Measurements from ENCODE around the gene ATRX.
"Not testable (repeated sequence)": the region's sequence is repeated elsewhere in the genome, so short reads cannot be mapped to it uniquely, and the experiment has no call there.

Gene ATRX

DNA sequence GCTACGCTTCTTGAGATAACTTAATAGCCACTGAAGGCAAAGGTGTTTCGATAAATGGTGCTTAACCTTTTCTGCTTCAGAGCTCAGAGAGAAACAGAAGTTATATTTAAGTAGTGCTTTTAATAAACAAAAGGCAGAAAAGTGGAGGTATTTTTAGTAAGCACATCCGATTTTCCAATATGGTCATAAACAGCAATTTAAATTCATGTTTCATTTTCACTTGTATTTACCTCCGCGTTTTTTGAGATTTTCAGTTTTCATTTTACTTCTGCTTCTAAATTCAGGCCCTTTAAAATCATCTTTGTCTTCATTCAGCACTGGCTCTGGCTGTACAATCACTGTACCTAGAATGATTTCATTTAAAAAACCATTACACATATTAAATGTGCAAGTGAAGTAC is 92.4 kb downstream of the ATRX start:
- DNase-seq (ENCODE audit: low spot score) = peak; percentile 6
- in situ Hi-C loops (cut with MboI; ENCODE audit: low pct_unique_long_range_greater_than_20kb, low sequenced_read_pairs, unreplicated experiment) = no loop called here
- no peak for TF ChIP-seq CTCF (IDR thresholded peaks at IDR 0.05; ENCODE audit: extremely low read depth, insufficient read depth, missing control alignments)

GRCh38 chrX:77691916-77692315 is 94.1 kb downstream of the ATRX start:
- TF ChIP-seq CTCF (IDR thresholded peaks at IDR 0.05; ENCODE audit: extremely low read depth, insufficient read depth, missing control alignments) = no peak
- DNase-seq (ENCODE audit: low spot score) = no peak
- in situ Hi-C loops (cut with MboI; ENCODE audit: low pct_unique_long_range_greater_than_20kb, low sequenced_read_pairs, unreplicated experiment) = no loop called here

DNA sequence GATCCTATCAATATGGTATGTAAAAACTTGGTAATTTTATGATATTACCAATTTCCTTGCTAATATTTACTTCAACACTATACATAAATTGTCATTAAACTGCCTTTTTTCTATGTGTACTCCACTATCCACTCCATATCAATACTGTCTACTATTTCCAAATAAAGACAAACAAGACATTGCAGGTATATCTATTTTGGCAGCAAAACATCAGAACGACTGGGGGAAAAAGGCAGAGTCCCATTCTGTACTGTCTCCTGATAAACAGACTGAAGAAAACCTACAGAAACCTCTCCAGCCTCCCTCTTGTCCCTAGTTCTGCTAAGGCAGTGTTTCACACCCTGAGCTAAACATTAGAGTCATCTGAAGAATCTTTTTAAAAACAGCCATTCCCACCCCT is 96.6 kb downstream of the ATRX start:
- no peak for DNase-seq (ENCODE audit: low spot score)
- TF ChIP-seq CTCF (IDR thresholded peaks at IDR 0.05; ENCODE audit: extremely low read depth, insufficient read depth, missing control alignments) = no peak
- in situ Hi-C loops (cut with MboI; ENCODE audit: low pct_unique_long_range_greater_than_20kb, low sequenced_read_pairs, unreplicated experiment) = no loop called here

- in situ Hi-C loops (cut with MboI; ENCODE audit: low pct_unique_long_range_greater_than_20kb, low sequenced_read_pairs, unreplicated experiment); DNase-seq (ENCODE audit: low spot score): not testable (repeated sequence)
Observed at GRCh38 chrX:77685683-77686082, 100.3 kb downstream of the ATRX start.

DNA sequence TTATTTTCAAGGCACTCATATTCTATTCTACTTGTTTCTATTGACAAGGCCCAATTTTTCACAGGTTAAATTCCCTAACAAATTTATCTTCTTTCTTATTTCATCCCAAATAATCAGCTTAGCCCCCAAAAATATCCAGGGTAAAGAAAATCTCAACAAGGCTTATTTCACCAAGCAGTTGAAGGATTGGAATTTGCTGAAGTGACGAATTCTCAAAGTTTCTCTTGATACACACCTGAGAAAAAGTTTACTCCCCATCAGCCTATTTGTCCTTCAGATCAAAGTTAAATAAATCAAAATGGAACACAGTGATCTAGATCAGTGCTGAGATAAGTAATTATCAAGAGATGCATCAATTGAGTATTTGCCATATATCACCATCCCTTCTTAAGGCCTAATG is 106.9 kb downstream of the ATRX start:
- in situ Hi-C loops (cut with MboI; ENCODE audit: low pct_unique_long_range_greater_than_20kb, low sequenced_read_pairs, unreplicated experiment) = no loop called here

GRCh38 chrX:77675986-77676385 is 110.0 kb downstream of the ATRX start:
- in situ Hi-C loops (cut with MboI; ENCODE audit: low pct_unique_long_range_greater_than_20kb, low sequenced_read_pairs, unreplicated experiment) = no loop called here
- no peak for DNase-seq (ENCODE audit: low spot score)
- TF ChIP-seq CTCF (IDR thresholded peaks at IDR 0.05; ENCODE audit: extremely low read depth, insufficient read depth, missing control alignments) = no peak

More for the DNA sequence above, 106.9 kb downstream of the ATRX start:
- DNase-seq (ENCODE audit: low spot score) = no peak
- TF ChIP-seq CTCF (IDR thresholded peaks at IDR 0.05; ENCODE audit: extremely low read depth, insufficient read depth, missing control alignments) = no peak

- TF ChIP-seq CTCF (IDR thresholded peaks at IDR 0.05; ENCODE audit: extremely low read depth, insufficient read depth, missing control alignments) = no peak
- in situ Hi-C loops (cut with MboI; ENCODE audit: low pct_unique_long_range_greater_than_20kb, low sequenced_read_pairs, unreplicated experiment) = no loop called here
- no peak for DNase-seq (ENCODE audit: low spot score)
Observed at GRCh38 chrX:77668391-77669237, 117.4 kb downstream of the ATRX start.

Measured in GM13977 (cell line).